ENCODE results near the gene ZNF324.
"Not testable (repeated sequence)": the region's sequence is repeated elsewhere in the genome, so short reads cannot be mapped to it uniquely, and the experiment has no call there.

Gene ZNF324

DNA sequence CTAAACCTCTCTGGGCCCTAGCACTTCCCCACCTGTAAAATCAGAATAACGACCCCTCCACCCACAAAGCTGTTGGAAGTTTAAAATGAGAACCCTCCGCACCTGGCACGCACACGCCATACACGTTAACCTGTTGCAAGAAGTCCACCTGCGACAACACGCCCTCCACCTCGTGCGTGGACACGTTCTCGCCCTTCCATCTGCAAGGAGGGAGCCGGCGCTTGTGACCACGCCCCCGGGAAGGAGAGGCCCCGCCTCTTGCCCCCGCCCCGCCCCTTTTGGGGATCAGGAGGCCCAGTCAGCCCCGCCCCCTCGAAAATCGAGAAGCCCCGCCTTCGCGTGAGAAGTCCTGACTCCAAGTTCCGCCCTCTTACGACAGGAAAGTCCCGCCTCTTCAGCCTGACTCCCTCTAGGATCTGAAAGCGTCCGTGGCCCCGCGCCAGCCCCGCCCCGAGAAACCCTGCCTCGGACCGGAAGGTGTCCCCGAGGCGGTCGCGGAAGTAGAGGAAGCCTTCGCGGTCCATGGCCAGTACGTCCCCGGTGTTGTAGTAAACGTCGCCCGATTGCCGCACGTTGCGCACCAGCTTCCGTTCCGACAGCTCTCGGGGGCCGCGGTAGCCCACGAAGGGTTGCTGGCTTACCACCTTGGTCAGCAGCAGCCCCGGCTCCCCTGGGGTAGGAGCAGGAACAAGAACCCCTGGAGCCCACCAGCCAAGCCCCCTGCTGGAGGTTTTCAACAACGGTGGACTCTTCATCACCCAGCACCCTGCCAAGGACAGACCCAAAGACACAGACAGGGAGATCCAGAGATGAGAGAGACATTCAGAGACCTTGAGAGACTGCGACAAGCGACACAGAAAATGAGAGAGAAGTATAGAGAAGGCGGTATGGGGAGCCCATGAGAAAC lies 32.4 kb downstream of the ZNF324 start:
- DNase-seq (ENCODE audit: low read depth, low spot score), result peak; percentile 88
- no CpG with 5 or more reads among the region's 60 CpGs for WGBS (ENCODE audit: insufficient coverage, insufficient read length)
- Histone ChIP-seq H3K4me3 (ENCODE audit: low read length) (peak overlapping the region; percentile 82), H3K27me3 (ENCODE audit: control insufficient read depth, insufficient read depth, low read length) (no peaks in the 10 kb centered on the region), H3K4me1 (ENCODE audit: control insufficient read depth, insufficient read depth, low read length) (peaks cover 4% of the 10 kb centered on the region; the same call in 1 of the 2 replicates), H3K9me3 (ENCODE audit: control insufficient read depth, insufficient read depth, low read length) (no peaks in the 10 kb centered on the region), H3K36me3 (ENCODE audit: control insufficient read depth, insufficient read depth, low read length) (no peaks in the 10 kb centered on the region), H3K27ac (ENCODE audit: low read length) (no peak overlapping the region)

DNA sequence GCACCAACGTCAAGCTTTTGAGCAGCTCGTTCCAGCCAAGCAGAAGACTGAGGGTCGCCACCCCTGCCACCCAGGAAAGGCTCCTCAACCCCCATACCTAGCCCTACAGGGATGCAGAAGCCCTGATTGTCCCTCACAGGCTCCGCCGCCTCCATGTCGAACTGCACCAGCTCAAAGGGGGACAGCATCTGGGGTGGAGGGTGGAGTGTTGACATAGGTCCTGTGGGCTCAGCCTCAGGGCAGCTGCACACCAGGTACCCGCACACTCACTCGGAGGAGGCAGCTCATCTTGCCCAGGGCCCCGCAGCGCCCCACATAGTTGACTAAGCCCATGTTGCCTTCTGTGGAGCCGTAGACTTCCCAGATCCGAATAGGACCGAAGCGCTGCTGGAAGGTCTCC lies 33.4 kb downstream of the ZNF324 start:
- Histone ChIP-seq H3K4me3 (ENCODE audit: low read length) (no peak overlapping the region; the same call in 1 of the 2 replicates), H3K27me3 (ENCODE audit: control insufficient read depth, insufficient read depth, low read length) (no peaks in the 10 kb centered on the region), H3K36me3 (ENCODE audit: control insufficient read depth, insufficient read depth, low read length) (no peaks in the 10 kb centered on the region), H3K4me1 (ENCODE audit: control insufficient read depth, insufficient read depth, low read length) (peaks cover 4% of the 10 kb centered on the region; the same call in 1 of the 2 replicates), H3K27ac (ENCODE audit: low read length) (no peak overlapping the region), H3K9me3 (ENCODE audit: control insufficient read depth, insufficient read depth, low read length) (no peaks in the 10 kb centered on the region)
- no CpG with 5 or more reads among the region's 14 CpGs for WGBS (ENCODE audit: insufficient coverage, insufficient read length)
- no peak for DNase-seq (ENCODE audit: low read depth, low spot score)

DNA sequence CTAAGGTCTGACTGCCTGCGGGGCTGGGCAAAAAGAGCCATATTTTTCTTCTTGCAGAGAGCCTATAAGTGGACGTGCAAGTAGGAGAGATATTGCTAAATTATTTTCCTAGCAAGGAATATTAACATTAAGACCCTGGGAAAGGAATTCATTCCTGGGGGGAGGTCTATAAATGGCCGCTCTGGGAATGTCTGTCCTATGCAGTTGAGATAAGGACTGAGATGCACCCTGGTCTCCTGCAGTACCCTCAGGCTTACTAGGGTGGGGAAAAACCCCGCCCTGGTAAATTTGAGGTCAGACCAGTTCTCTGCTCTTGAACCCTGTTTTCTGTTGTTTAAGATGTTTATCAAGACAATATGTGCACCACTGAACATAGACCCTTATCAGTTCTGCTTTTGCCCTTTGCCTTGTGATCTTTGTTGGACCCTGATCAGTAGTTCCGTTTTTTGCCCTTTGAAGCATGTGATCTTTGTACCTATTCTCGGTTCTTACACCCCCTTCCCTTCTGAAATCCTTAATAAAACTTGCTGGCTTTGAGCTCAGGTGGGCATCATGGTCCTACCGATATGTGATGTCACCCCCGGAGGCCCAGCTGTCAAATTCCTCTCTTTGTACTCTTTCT lies 40.8 kb downstream of the ZNF324 start:
- H3K36me3 ChIP-seq (ENCODE audit: control insufficient read depth, insufficient read depth, low read length); H3K9me3 ChIP-seq (ENCODE audit: control insufficient read depth, insufficient read depth, low read length); DNase-seq (ENCODE audit: low read depth, low spot score); H3K27ac ChIP-seq (ENCODE audit: low read length); H3K4me3 ChIP-seq (ENCODE audit: low read length); H3K27me3 ChIP-seq (ENCODE audit: control insufficient read depth, insufficient read depth, low read length); H3K4me1 ChIP-seq (ENCODE audit: control insufficient read depth, insufficient read depth, low read length): not testable (repeated sequence)
- WGBS (ENCODE audit: insufficient coverage, insufficient read length), result no CpG with 5 or more reads among the region's 8 CpGs

DNA sequence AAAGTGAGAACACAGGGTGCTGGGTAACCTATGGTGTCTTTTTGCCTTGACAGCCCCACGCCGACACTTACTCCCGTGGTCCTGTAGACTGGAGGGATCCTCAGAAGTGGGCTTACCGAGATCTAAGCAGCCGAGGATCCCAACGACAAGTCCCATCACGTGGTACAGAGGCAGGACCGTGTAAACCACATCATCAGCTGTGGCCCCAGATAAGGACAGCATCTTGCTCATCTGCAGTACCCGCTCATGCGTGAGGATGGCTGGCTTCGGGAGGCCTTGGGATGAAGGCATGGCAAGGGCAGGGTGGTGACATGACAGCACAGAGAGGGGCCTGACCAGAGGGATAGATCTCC lies 42.8 kb downstream of the ZNF324 start:
- WGBS (ENCODE audit: insufficient coverage, insufficient read length), result no CpG with 5 or more reads among the region's 11 CpGs
- Histone ChIP-seq H3K4me3 (ENCODE audit: low read length) (no peak overlapping the region), H3K27ac (ENCODE audit: low read length) (no peak overlapping the region), H3K27me3 (ENCODE audit: control insufficient read depth, insufficient read depth, low read length) (no peaks in the 10 kb centered on the region), H3K9me3 (ENCODE audit: control insufficient read depth, insufficient read depth, low read length) (no peaks in the 10 kb centered on the region), H3K36me3 (ENCODE audit: control insufficient read depth, insufficient read depth, low read length) (no peaks in the 10 kb centered on the region), H3K4me1 (ENCODE audit: control insufficient read depth, insufficient read depth, low read length) (peaks cover 3% of the 10 kb centered on the region; the same call in 1 of the 2 replicates)
- DNase-seq (ENCODE audit: low read depth, low spot score), result no peak

DNA sequence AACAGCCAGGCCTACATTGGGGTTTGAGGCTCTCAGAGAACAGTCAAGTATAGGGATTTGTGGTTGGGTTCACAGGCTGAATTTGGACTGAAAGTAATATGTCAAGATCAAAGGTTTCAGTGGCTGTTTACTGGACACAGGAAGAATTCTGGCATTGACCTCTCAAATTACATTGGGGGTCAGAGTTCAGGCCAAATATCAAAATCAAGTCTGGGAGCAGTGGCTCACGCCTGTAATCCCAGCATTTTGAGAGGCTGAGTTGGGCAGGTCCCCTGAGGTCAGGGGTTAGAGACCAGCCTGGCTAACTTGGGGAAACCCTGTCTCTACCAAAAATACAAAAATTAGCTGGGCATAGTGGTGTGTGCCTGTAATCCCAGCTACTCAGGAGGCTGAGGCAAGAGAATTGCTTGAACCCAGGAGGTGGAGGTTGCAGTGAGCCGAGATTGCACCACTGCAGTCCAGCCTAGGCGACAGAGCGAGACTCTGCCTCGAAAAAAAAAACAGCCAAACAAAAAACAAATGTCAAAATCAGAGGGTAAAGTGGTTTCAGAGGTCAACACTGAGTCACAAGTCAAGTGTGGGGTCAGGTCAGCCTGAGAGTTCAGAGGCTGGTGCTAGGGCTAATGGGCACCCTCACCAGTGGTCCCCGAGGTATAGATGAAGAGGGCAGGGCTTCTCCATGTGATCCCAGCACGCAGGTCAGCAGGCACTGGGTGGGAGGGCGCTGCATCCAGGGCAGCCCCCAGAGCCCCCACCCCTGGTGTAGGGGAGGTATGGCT lies 43.4 kb downstream of the ZNF324 start:
- Histone ChIP-seq H3K27me3 (ENCODE audit: control insufficient read depth, insufficient read depth, low read length) (no peaks in the 10 kb centered on the region), H3K9me3 (ENCODE audit: control insufficient read depth, insufficient read depth, low read length) (no peaks in the 10 kb centered on the region), H3K36me3 (ENCODE audit: control insufficient read depth, insufficient read depth, low read length) (no peaks in the 10 kb centered on the region), H3K4me1 (ENCODE audit: control insufficient read depth, insufficient read depth, low read length) (peaks cover 3% of the 10 kb centered on the region; the same call in 1 of the 2 replicates), H3K4me3 (ENCODE audit: low read length) (no peak overlapping the region), H3K27ac (ENCODE audit: low read length) (no peak overlapping the region)
- no peak for DNase-seq (ENCODE audit: low read depth, low spot score)
- no CpG with 5 or more reads among the region's 8 CpGs for WGBS (ENCODE audit: insufficient coverage, insufficient read length)

DNA sequence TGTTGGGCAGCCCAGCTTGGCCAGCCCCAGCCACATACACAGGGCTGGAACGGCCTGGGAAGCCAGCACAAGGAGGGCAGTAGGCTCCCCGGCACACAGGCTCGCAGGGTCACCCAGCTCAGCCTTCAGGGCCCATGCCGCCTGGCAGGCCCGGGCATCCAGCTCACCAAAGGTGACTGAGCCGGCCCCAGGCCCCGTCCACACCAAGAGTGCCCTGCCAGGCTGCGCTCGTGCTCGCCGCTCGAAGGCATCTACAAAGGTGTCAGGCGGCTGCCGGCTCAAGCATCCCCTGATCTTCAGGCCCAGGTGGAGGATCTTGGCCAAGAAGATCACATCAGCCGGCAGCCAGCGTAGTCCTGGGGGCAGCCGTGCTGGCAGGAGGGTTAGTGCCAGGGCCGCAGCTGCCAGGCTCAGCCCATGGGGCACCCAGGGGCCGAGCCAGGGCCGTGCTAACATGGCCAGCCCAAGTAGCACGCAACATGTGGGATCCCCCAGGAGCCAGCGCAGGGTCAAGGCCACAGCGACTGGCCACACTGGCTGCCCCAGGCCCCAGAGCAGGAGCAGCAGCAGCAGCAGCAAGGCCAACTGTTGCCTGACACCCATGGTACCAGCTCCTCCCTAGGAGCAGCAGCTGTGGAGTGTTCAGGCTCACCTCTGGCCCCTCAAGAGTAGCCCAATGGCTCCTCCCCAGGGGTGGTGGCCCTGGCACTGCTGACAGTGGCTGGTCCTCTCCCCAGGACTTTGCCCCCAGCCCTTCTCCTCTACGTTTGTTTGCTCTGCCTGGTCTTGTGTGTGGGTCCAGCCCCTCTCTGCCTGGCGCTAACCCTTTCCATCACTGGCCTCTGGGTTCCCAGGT lies 44.7 kb downstream of the ZNF324 start, which contains the start of gene SLC27A5:
TSS of gene SLC27A5 (minus strand) at position 640 of the 856 bp plus-strand sequence. CDS start at position 603, 37 bp downstream.
- Histone ChIP-seq H3K4me1 (ENCODE audit: control insufficient read depth, insufficient read depth, low read length) (peaks cover 4% of the 10 kb centered on the region; the same call in 1 of the 2 replicates), H3K27ac (ENCODE audit: low read length) (no peak within 1 kb of the TSS), H3K4me3 (ENCODE audit: low read length) (no peak within 1 kb of the TSS; the same call in 1 of the 2 replicates), H3K27me3 (ENCODE audit: control insufficient read depth, insufficient read depth, low read length) (no peaks in the 10 kb centered on the region), H3K36me3 (ENCODE audit: control insufficient read depth, insufficient read depth, low read length) (no peaks in the 10 kb centered on the region), H3K9me3 (ENCODE audit: control insufficient read depth, insufficient read depth, low read length) (no peaks in the 10 kb centered on the region)
- no CpG with 5 or more reads among the region's 25 CpGs for WGBS (ENCODE audit: insufficient coverage, insufficient read length)
- DNase-seq (ENCODE audit: low read depth, low spot score), result no peak

DNA sequence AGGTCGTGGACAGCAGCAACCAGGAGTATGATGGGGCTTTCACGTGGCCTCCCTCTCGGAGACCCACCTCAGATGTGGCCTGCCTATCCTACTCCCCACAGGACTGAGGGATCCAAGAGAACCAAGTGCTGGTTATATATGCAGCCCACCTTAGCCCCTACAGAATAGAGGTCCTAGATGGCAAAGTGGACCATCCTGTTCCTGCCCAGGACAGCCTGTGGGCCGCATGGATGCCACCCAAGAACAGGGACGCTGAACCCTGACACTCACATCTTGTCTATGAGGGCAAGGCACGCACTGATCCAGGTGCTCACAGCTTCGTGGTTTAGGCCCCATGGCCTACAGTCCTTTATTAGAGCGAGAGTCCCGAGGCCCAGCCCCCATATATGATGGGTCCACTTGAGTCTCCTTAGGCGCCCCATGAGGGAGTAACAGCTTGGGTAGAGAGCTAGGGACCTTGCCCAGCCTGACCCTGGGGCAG lies 46.4 kb downstream of the ZNF324 start:
- Histone ChIP-seq H3K4me3 (ENCODE audit: low read length) (no peak overlapping the region), H3K4me1 (ENCODE audit: control insufficient read depth, insufficient read depth, low read length) (peaks cover 5% of the 10 kb centered on the region), H3K27ac (ENCODE audit: low read length) (no peak overlapping the region)

DNA sequence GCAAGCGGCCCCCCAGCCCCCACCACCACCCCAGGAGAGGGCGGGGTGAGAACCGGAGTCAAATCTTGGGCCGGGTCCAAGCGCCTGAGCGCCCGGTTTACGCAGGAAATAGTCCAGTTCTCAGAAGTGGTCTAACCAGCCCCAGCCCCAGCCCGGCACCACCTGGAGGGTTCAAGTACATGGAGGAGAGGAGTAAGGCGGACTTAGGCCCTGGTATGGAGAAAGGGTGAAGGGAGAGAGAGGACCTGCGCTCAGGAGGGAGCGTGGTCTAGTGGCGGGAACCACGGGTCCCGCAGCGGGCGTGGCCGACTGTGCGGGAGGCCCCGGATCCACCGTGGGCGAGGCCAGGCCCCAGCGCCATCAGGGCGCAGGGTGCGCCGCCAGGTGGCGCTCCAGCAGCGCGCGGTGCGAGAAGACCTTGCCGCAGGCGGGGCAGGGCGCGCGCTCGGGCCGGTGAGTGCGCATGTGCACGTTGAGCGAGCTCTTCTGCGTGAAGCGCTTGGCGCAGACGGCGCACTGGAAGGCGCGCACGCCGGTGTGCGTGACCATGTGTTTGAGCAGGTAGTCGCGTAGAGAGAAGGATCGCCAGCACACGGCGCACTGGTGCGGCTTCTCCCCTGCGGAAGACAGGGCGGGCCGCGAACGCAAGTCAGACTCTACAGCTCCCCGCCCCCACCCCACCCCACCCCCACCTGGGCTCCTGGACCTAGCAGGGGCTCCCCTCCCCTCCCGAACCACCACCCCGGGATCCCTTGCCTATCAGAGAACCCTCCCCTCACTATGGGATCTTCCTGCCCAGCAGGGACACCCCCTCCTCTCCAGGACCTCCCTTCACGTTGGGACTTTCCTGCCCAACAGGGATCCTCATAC lies 47.0 kb downstream of the ZNF324 start:
- Histone ChIP-seq H3K9me3 (ENCODE audit: control insufficient read depth, insufficient read depth, low read length) (no peaks in the 10 kb centered on the region), H3K27ac (ENCODE audit: low read length) (no peak overlapping the region), H3K4me3 (ENCODE audit: low read length) (peak overlapping the region; percentile 25; the same call in 1 of the 2 replicates), H3K36me3 (ENCODE audit: control insufficient read depth, insufficient read depth, low read length) (peaks cover 5% of the 10 kb centered on the region; the same call in 1 of the 2 replicates), H3K27me3 (ENCODE audit: control insufficient read depth, insufficient read depth, low read length) (no peaks in the 10 kb centered on the region), H3K4me1 (ENCODE audit: control insufficient read depth, insufficient read depth, low read length) (peaks cover 9% of the 10 kb centered on the region)
- DNase-seq (ENCODE audit: low read depth, low spot score), result peak; percentile 84
- WGBS (ENCODE audit: insufficient coverage, insufficient read length), result no CpG with 5 or more reads among the region's 66 CpGs

More for the DNA sequence above, 46.4 kb downstream of the ZNF324 start:
- peaks cover 5% of the 10 kb centered on the region; the same call in 1 of the 2 replicates for H3K36me3 ChIP-seq (ENCODE audit: control insufficient read depth, insufficient read depth, low read length)
- no CpG with 5 or more reads among the region's 10 CpGs for WGBS (ENCODE audit: insufficient coverage, insufficient read length)
- no peaks in the 10 kb centered on the region for H3K9me3 ChIP-seq (ENCODE audit: control insufficient read depth, insufficient read depth, low read length)
- DNase-seq (ENCODE audit: low read depth, low spot score), result no peak
- no peaks in the 10 kb centered on the region for H3K27me3 ChIP-seq (ENCODE audit: control insufficient read depth, insufficient read depth, low read length)

DNA sequence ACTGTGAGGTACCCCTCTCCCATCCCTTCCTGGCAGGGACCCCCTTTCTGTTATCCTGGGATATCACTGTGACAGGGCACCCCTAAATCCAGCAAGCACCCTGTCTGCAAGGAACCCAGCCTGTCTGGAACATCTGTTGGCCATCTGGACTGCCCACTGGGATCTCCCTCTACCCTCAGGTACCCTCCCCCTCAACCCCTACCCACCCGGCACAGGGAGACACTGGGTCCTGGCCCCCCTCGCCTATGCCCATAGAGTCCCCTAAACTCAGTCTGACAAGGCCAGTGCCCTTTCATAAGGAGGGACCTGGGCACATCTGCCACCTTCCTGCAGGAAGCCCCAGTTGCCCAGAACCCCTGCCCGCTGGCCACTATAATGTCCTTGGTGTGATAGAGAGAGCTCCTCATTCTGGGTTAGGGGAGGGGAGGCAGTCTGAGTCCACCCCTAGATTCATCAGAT lies 47.7 kb downstream of the ZNF324 start:
- H3K4me3 ChIP-seq (ENCODE audit: low read length), result peak overlapping the region; percentile 25; the same call in 1 of the 2 replicates
- no peak overlapping the region for H3K27ac ChIP-seq (ENCODE audit: low read length)
- H3K4me1 ChIP-seq (ENCODE audit: control insufficient read depth, insufficient read depth, low read length), result peaks cover 9% of the 10 kb centered on the region
- no peaks in the 10 kb centered on the region for H3K9me3 ChIP-seq (ENCODE audit: control insufficient read depth, insufficient read depth, low read length)
- no peak for DNase-seq (ENCODE audit: low read depth, low spot score)
- peaks cover 5% of the 10 kb centered on the region; the same call in 1 of the 2 replicates for H3K36me3 ChIP-seq (ENCODE audit: control insufficient read depth, insufficient read depth, low read length)
- no peaks in the 10 kb centered on the region for H3K27me3 ChIP-seq (ENCODE audit: control insufficient read depth, insufficient read depth, low read length)
- WGBS (ENCODE audit: insufficient coverage, insufficient read length), result no CpG with 5 or more reads among the region's 3 CpGs
